ENCODE measurements around the gene LEFTY1.

DNA sequence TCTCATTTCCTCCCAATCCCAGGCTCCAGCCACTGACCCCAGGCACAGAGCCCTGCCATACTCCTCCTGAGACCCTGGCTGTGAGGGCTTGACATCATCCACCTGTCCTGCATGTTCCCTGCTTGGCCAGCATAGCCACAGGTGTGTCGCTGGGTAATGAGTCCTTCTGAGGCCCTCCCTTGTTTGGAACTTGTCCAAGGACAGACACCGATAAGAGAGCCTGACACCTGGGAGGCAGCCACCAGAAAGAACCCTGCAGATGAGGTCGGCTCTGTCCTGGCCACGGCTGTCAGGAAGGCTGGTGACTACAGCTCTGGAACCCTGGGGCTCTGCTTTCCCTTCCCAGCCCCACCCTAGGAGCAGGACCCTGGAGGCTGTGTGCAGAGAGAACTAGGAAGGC is 41.3 kb downstream of the LEFTY1 start:
- TF ChIP-seq, protein P1, sequence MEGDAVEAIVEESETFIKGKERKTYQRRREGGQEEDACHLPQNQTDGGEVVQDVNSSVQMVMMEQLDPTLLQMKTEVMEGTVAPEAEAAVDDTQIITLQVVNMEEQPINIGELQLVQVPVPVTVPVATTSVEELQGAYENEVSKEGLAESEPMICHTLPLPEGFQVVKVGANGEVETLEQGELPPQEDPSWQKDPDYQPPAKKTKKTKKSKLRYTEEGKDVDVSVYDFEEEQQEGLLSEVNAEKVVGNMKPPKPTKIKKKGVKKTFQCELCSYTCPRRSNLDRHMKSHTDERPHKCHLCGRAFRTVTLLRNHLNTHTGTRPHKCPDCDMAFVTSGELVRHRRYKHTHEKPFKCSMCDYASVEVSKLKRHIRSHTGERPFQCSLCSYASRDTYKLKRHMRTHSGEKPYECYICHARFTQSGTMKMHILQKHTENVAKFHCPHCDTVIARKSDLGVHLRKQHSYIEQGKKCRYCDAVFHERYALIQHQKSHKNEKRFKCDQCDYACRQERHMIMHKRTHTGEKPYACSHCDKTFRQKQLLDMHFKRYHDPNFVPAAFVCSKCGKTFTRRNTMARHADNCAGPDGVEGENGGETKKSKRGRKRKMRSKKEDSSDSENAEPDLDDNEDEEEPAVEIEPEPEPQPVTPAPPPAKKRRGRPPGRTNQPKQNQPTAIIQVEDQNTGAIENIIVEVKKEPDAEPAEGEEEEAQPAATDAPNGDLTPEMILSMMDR (IDR thresholded peaks at IDR 0.05; ENCODE audit: extremely low read depth in 1 of 2, insufficient read depth in 1 of 2, low read depth in 1 of 2, low read length in 2 of 2) = no peak
- TF ChIP-seq, protein P2, sequence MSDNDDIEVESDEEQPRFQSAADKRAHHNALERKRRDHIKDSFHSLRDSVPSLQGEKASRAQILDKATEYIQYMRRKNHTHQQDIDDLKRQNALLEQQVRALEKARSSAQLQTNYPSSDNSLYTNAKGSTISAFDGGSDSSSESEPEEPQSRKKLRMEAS (IDR thresholded peaks at IDR 0.05; ENCODE audit: insufficient read depth, insufficient read length) = no peak
- TF ChIP-seq EZH2 (IDR thresholded peaks at IDR 0.05; ENCODE audit: borderline replicate concordance, low read depth, low read length, severe bottlenecking) (no peak), POLR2A (IDR thresholded peaks at IDR 0.05; ENCODE audit: low read depth, low read length) (no peak), MYC (IDR thresholded peaks at IDR 0.05; ENCODE audit: low read depth, low read length) (no peak), POLR2AphosphoS5 (IDR thresholded peaks at IDR 0.05; ENCODE audit: insufficient read depth, low read depth, low read length) (no peak)
